Stimulated activated CD4-positive, alpha-beta T cell treated with anti-CD3 and anti-CD28 coated beads, Interleukin-4, amount 100 ng/mL, for 1 hour (primary cell): ENCODE measurements around the gene RANGRF.

Experiments used
- DNase-seq: peaks from one replicate; pipeline ENCODE4 v3.0.0-alpha.2; 2020

Gene RANGRF

DNA sequence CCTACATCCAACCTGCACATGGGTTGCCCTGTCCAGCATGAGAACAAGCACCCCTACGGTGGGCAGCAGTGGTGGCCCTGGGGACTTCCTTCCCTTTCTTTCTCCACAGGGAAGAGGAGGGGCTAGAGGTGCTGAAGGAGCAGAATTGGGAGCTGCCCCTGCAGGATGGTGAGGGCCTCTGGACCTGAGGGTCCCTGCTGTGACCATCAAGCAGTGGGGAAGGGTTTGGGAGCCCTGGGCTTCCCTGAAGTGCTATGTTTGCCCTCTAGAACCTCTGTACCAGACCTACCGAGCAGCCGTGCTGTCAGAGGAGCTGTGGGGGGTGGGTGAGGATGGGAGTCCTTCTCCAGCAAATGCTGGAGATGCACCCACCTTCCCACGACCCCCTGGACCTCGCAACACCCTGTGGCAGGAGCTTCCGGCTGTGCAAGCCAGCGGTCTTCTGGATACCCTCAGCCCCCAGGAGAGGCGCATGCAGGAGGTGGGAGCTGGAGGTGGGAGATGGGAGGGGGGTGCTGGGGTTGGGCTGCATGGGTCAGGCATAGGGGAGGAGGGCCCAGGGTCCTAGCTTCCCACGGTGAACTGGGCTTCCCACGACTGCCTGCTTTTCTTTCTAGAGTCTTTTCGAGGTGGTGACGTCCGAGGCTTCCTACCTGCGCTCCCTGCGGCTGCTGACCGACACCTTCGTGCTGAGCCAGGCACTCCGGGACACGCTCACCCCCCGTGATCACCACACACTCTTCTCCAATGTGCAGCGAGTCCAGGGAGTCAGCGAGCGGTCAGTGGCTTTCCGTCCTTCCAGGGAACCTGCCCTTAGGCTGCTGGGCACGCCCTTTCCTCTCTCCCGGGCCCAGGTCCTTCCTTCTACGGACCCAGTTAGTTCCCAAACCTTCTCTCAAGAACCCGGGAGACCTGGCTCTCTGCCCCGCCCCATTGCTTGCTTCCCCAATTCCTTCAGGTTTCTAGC is 26.6 kb downstream of the RANGRF start:
- no peak for DNase-seq

DNA sequence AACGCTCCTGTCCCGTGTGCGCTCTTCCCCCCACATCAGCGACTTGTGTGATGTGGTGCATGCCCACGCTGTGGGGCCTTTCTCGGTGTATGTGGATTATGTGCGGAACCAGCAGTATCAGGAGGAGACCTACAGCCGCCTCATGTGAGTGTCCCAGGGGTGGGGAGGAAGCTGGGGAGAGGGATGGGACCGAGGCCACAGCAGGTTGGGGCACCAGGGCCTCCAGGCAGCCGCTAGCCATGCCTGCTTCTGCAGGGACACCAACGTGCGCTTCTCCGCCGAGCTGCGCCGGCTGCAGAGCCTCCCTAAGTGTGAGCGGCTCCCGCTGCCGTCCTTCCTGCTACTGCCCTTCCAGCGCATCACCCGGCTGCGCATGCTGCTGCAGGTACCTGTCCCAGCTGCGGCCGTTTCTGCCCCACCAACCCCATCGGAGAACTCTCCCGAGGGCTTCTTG is 27.3 kb downstream of the RANGRF start:
- no peak for DNase-seq

DNA sequence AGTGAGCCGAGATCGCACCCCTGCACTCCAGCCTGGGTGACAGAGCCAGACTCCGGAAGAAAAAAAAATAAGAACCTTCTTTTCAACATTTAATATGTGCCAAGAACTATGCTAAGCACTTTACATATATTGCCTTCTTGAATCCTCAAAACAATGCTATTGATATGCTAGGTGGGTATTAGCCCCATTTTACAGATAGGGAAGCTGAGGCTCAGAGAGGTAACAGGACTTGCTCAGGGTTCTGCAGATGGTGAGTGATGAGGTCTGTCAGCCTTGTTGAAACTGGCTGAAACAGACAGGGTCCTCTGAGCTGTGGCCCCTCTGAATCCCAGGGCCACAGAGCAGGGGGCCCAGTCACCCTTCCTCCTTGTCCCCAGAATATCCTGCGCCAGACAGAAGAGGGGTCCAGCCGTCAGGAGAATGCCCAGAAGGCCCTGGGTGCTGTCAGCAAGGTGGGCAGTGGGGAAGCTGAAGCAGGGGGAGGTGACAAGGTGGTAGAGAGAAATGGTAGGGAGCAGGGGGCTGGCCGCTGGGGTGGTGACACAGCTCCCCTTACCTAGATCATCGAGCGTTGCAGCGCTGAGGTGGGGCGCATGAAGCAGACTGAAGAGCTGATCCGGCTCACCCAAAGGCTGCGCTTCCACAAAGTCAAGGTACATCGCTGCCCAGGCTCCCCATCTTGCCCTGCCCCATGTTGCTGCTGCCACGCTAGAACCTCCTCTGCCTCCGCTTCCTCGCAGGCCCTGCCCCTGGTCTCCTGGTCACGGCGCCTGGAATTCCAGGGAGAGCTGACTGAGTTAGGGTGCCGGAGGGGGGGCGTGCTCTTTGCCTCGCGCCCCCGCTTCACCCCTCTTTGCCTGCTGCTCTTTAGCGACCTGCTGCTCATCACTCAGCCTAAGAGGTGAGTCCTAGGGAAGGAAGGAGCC is 29.8 kb downstream of the RANGRF start:
- DNase-seq, result no peak

DNA sequence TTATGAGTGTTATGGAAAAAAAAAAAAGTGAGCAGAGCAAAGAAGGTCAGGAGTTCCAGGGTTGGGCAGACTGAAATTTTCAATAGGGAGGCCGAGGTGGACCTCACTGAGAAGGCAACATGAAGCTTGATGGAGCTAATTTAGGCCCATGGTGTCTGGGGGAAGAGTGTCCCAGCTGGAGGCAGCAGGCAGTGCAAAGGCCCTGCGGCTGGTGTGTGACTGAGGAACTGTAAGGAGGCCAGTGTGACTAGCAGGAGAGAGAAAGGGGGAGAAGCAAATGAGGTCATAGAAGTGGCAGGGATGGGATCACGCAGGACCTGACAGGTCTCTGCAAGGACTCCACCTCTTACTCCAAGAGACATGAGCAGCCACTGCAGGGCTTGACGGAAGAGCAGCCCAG is 31.8 kb downstream of the RANGRF start:
- DNase-seq, result no peak

DNA sequence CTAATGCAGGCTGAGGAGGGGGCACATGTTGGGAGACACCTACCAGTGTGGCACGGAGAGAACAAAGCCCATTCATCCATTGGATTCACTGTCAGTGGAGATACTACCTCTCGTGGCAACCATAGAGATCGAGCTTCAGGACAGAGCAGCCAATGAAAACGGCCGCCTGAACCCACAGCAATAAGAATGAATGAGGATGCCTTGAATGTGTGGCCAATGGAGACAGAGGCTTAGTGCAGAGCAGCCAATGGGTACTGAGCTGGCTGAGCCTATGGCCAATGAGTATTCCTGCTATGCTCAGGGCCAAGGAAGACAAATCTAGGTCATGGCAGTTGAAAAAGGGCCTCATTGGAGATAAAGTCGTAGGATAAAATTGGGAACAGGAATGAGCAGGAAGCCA is 32.5 kb downstream of the RANGRF start:
- DNase-seq, result no peak

DNA sequence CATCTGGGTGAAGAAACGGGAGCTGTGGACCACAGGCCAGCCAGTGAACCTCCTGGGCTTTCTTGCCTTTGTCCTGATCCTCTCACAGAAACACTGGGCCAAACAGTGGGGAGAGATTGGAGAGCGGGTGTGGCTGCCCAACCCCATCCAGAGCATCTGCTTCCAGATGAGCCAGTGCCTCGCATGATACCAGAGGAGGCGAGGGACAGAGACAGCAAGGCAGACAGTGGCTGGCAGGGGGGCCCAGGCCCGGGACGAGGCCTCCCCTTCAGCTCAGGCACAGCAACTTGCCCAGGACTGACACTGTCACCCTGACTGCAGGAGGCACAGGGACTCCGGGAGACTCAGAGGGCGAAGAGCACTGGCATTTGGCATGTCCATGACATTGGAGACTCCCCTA is 33.6 kb downstream of the RANGRF start:
- DNase-seq, result no peak

DNA sequence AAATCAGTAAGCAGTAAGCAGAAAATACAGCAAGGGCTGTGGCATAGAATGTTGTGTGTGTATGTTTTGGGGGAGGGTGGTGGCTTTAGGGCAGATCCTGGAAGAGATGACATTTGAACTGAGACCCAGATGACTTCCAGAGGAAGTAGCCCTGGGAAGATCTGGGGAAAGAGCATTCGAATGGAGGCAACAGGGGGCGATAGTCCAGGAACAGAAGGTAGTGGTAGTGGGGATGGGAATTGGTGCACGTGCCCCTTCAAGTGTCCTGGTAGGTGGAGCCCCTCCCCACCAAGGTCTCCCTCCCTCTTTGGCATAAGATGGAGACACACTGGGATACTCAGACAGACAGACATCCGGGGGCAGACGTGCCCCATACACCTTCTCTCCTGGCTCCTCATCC is 35.7 kb downstream of the RANGRF start:
- no peak for DNase-seq

DNA sequence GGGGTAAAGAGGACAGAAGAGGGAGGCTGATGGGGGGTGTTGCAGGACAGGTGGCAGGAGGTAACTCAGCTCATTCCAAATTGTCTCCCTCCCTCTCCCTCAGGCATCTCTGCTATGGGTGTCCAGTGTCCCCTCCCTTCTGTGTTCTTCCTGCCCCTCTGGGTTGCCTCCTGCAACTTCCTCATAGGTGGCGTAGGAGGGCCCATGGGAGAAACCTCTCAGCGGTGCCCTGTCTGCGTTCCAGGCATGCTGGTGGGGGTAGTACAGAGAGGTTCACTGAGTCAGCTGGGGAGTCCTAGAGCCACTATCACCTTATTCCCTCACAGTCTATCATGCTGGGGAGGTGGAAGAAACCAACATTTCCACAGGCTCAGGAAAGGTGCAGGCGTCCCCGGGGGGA is 36.5 kb downstream of the RANGRF start:
- no peak for DNase-seq

DNA sequence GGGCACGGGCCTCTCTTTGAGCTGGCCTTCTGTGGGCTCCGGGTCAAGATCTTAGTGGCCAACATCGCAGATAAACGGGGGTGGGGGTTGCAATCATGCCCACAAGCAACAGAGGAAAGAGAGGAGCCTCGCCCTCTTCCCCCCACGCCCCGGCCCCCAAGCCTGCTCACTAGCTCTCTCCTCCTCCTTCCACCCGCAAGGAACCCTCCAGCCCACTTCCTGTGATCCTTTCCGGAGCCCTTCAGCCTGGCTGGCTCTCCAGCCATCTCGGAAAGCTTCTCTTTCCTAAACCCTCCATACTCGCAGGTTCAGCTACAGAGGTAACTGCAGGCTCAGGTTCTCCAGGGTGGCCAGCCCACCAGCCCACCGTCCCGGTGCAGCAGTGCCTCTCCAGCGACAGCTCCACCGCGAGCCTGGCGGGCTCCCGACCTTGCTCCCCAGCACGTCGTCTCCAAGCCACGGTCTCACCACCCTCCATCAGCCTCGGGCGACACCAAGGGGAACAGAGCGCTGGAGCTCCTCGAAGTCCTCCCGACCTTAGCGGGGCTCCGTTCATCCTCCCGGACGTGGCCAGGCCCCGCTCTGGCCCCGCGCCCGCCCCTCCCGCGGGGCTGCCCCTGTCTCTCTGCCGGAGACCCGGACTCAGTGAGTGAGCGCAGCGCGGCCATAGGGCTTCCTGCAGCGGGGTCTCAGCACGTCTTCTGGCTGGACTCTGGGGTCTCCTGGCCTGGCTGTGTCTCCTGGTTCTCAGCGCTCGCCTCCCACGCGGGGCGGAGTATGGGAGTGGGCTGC is 38.2 kb downstream of the RANGRF start:
- peak; percentile 10 for DNase-seq

DNA sequence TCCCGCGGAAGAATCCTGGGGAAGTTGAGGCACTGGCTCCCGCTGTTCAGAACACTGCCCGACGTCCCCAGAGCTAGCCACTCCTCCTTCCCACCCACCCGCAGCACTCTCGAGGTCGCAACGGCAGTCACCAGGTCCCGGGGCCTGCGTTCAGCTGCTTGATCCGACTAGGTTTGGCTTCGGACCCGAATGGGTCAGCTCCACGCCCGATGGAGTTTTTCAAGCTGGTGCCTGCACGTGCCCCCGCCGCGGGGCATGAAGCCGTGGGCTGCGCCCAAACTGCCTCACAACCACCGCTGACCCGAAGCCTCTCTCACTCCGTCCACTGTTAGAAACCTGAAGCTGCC is 38.8 kb downstream of the RANGRF start:
- no peak for DNase-seq

DNA sequence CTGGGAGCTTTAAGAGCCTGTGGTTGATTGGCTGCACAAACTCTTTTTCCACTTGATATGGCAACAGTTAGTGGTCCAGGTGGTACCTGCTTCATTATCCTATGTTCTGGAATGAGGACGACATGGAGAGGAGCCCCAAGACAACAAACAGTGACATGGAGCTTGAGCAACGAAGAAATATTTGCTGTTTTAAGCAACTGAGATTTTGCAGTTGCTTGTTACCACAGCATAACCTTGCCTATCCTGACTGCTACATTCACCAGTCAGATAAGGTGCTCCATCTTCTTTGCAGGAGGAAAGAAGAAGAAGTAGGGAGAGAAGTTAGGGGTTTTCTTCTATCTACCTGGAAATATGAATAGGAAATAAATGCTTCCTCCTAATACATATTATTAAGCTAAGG is 43.7 kb downstream of the RANGRF start:
- DNase-seq, result no peak

DNA sequence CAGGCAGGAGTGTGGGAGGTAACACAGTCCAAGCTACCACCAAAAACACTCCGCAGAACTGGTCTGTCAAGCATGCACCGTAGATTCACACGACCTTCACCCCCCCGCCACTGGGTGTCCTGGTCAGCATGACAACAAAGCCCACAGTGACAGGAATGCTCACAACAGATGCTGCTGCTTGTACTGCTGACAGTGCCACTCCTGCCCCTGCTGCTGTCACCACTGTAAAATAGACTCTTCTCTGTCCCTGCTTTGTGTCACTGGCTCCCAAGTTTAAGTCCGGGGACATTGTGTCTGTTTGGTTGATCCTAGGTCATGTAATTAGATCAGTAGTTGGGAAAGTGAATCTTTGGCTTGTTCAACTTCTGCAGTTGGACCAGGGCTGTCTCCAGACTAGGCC is 44.2 kb downstream of the RANGRF start:
- DNase-seq, result no peak

DNA sequence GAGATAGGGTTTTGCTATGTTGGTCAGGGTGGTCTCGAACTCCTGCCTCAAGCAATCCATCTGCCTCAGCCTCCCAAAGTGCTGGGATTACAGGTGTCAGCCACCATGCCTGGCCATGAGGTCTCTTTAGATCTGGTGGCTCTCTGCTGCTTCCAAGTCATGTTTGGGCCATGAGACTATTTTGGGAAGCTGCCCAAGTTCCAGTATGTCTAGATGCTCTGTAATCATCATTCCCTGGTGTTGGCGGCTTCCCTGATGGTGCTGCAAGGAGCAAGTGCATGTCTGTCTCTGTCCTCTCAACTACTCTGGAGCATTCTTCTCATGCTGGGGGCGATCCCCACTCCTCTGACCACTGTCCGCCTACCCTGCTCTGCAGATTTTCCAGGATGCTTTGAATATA is 44.8 kb downstream of the RANGRF start:
- DNase-seq, result no peak

DNA sequence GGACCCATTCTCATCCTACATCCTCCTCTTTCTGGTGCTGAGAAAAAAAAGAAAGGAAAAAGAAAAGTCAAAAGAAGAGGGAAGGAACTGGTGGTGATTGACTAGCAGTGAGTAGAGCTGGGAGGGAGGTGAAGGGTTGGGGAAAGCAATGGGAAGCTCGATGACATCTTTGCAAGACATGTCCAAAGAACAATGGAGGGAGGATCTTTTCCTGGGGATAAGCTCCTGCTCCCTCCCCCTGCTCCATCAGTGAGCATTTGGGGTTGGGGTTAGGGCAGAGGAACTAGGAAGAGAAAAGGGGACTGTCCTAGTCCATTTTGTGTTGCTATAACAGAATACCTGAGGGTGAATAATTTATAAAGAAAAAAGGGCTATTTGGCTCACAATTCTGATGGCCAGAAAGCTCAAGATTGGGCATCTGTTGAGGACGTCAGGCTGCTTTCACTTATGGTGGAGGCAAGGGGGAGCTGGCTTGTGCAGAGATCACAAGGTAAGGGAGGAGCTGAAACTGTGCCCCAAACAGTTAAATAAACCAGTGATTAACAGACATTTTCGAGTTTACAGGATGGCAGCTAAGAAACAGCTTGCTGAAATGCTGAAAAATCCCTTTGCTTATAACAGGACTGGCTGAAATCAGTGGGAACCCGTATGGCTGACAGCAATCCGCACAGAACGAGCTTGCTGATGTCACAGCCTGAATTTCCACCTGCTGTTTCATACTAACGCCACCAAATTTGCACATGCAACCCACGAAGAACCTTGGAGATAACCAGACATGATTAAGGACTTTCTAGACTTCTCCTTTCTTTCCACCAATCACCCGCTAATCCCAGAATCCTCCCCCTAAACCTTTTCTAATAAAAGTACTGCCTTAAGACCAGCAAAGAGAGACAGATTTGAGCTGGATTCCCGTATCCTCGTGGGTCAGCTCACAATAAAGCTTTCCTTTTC is 49.6 kb downstream of the RANGRF start:
- no peak for DNase-seq

DNA sequence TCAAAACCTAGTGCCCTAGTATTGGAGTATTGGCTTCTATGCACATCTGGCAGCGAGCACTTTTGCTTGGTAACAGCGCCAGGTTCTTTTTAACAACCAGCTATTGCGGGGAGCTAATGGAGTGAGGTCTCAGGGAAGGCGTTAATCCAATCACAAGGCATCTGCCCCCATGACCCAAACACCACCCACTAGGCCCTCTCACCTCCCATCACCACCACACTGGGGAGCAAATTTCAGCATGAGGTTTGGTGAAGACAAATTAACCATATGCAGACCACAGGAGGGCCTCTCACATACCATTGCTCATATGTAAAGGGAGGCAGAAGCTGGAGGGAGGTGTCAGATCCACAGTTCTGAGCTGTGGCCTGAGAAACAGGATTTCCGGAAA is 50.3 kb downstream of the RANGRF start:
- no peak for DNase-seq

DNA sequence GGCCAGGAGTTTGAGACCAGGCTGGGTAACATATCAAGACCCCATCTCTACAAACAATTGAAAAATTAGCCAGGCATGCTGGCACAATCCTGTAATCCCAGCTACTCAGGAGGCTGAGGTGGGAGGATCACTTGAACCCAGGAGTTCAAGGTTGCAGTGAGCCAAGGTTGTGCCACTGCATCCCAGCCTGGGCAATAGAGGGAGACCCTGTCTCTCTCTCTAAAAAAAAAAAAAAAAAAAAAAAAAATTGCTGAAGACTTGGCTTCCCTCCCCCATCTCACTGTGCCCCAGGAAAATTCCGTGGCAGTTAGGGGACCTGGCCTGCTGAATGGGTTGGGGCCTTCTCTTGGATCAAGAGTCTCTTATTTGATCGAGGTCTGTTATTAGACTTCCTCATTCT is 51.1 kb downstream of the RANGRF start, which contains the start of gene ODF4:
Gene ODF4 (plus strand): TSS at position 301 of the 400 bp plus-strand sequence. CDS start 212 bp downstream, outside the sequence.
- no peak for DNase-seq
